ENCODE results near the gene TXNDC17.

GRCh38 chr17:6651919-6652452, 11.1 kb downstream of the TXNDC17 start:
- no peak for TF ChIP-seq PAX5 (IDR thresholded peaks at IDR 0.05; ENCODE audit: insufficient read depth, low read length, severe bottlenecking)
- TF ChIP-seq POLR2A (IDR thresholded peaks at IDR 0.05; ENCODE audit: low read depth, low read length) = no peak
- TF ChIP-seq POLR2AphosphoS5 (IDR thresholded peaks at IDR 0.05; ENCODE audit: low read depth, low read length) = no peak
- TF ChIP-seq TAF1 (IDR thresholded peaks at IDR 0.05; ENCODE audit: low read depth, low read length) = no peak
- TF ChIP-seq SPI1 (IDR thresholded peaks at IDR 0.05; ENCODE audit: low read depth, low read length) = no peak
